Hepatocyte (in vitro differentiated cells): ENCODE measurements around the gene SCGB1D1. TPM values are rescaled to one million over a fixed set of nuclear protein-coding genes. Genes with fewer than 3 reads are reported as not detected.

Experiments used
- DNase-seq: peaks from one replicate; pipeline ENCODE4 v3.0.0-alpha.2; 2016; ENCODE audit warnings: low spot score
- H2AFZ ChIP-seq: fragments of 200-600 bp; sonication (generic); 2 replicates; pipeline ENCODE4 v1.6.0; 2016; ENCODE audit warnings: antibody characterized with exemption, mild to moderate bottlenecking
- H3K27ac ChIP-seq: fragments of 200-600 bp; sonication (generic); 2 replicates; pipeline ENCODE4 v1.5.1; 2016; ENCODE audit warnings: mild to moderate bottlenecking
- H3K27me3 ChIP-seq: fragments of 200-600 bp; sonication (generic); 2 replicates; pipeline ENCODE4 v1.6.1; 2016
- H3K36me3 ChIP-seq: fragments of 200-600 bp; sonication (generic); replicated peaks from 2 replicates; pipeline ENCODE4 v1.5.1; 2016; ENCODE audit warnings: low read depth; ENCODE audit not compliant: insufficient read depth
- H3K4me1 ChIP-seq: fragments of 200-600 bp; sonication (generic); 2 replicates; pipeline ENCODE4 v1.5.1; 2016; ENCODE audit warnings: mild to moderate bottlenecking, moderate library complexity; ENCODE audit not compliant: insufficient read depth
- H3K4me2 ChIP-seq: fragments of 200-600 bp; sonication (generic); 2 replicates; pipeline ENCODE4 v1.6.0; 2016
- H3K4me3 ChIP-seq: fragments of 200-600 bp; sonication (generic); 2 replicates; pipeline ENCODE4 v1.5.1; 2016; ENCODE audit warnings: mild to moderate bottlenecking
- H3K79me2 ChIP-seq: fragments of 200-600 bp; sonication (generic); 2 replicates; pipeline ENCODE4 v1.6.0; 2017; ENCODE audit warnings: mild to moderate bottlenecking
- H3K9me2 ChIP-seq: fragments of 200-600 bp; sonication (generic); replicated peaks from 2 replicates; pipeline ENCODE4 v1.6.0; 2017; ENCODE audit warnings: mild to moderate bottlenecking; ENCODE audit not compliant: insufficient read depth
- H3K9me3 ChIP-seq: fragments of 200-600 bp; sonication (generic); 2 replicates; pipeline ENCODE4 v1.5.1; 2016; ENCODE audit warnings: low read depth, mild to moderate bottlenecking
- H4K20me1 ChIP-seq: fragments of 200-600 bp; sonication (generic); 2 replicates; pipeline ENCODE4 v1.6.0; 2016; ENCODE audit warnings: mild to moderate bottlenecking; ENCODE audit not compliant: insufficient read depth, poor library complexity, severe bottlenecking
- EZH2 ChIP-seq: fragments of 200-600 bp; sonication (generic); IDR thresholded peaks from 2 replicates; pipeline ENCODE4 v1.6.1; 2016; ENCODE audit warnings: antibody characterized with exemption, mild to moderate bottlenecking, borderline replicate concordance
- EZH2phosphoT487 ChIP-seq: fragments of 200-600 bp; sonication (generic); IDR thresholded peaks from one replicate; pipeline ENCODE4 v1.6.1; 2018; ENCODE audit warnings: antibody characterized with exemption, mild to moderate bottlenecking, low read depth, moderate library complexity; ENCODE audit not compliant: unreplicated experiment, severe bottlenecking
- WGBS: methylation state at CpG from one replicate; pipeline ENCODE4 v1.1.6; 2016; ENCODE audit warnings: low lambda C conversion rate; ENCODE audit errors: missing lambda C conversion rate; 5-methylcytosine and 5-hydroxymethylcytosine counted together
- polyA plus RNA-seq: library from polyadenylated mRNA; unstranded; fragments of >200 nt; fragmentation: Nextera tagmentation; extraction: Ambion mirVana; gene quantifications from 2 replicates; pipeline ENCODE4 v1.2.1, GENCODE V29; 2016
- total RNA-seq: library from RNA; depleted of rRNA; stranded (reverse); fragments of >200 nt; gene quantifications from 2 replicates; pipeline ENCODE4 v1.2.3, GENCODE V29; 2014
- TF ChIP-seq, protein P1 (sequence below): fragments of 200-600 bp; sonication (generic); IDR thresholded peaks from 2 replicates; pipeline ENCODE4 v1.5.1; 2016; ENCODE audit warnings: antibody characterized with exemption, mild to moderate bottlenecking; ENCODE audit not compliant: poor library complexity

Gene SCGB1D1
- total and polyA plus RNA-seq, 2 experiments from 2014 or later, result not detected

- no peak overlapping the region for H2AFZ ChIP-seq
- no peak overlapping the region for H3K4me3 ChIP-seq
- DNase-seq, result no peak
- no peaks in the 10 kb centered on the region for H3K36me3 ChIP-seq
- H3K4me1 ChIP-seq, result no peaks in the 10 kb centered on the region
- TF ChIP-seq EZH2phosphoT487 (no peak), EZH2 (no peak)
- TF ChIP-seq, protein P1, sequence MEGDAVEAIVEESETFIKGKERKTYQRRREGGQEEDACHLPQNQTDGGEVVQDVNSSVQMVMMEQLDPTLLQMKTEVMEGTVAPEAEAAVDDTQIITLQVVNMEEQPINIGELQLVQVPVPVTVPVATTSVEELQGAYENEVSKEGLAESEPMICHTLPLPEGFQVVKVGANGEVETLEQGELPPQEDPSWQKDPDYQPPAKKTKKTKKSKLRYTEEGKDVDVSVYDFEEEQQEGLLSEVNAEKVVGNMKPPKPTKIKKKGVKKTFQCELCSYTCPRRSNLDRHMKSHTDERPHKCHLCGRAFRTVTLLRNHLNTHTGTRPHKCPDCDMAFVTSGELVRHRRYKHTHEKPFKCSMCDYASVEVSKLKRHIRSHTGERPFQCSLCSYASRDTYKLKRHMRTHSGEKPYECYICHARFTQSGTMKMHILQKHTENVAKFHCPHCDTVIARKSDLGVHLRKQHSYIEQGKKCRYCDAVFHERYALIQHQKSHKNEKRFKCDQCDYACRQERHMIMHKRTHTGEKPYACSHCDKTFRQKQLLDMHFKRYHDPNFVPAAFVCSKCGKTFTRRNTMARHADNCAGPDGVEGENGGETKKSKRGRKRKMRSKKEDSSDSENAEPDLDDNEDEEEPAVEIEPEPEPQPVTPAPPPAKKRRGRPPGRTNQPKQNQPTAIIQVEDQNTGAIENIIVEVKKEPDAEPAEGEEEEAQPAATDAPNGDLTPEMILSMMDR, result peak; percentile 18
- no peaks in the 10 kb centered on the region for H3K9me3 ChIP-seq
- no peak overlapping the region for H3K27ac ChIP-seq
- peaks cover 6% of the 10 kb centered on the region for H3K27me3 ChIP-seq
- no peaks in the 10 kb centered on the region for H3K9me2 ChIP-seq
- H3K79me2 ChIP-seq, result no peaks in the 10 kb centered on the region
- no peaks in the 10 kb centered on the region for H4K20me1 ChIP-seq
- no peak overlapping the region for H3K4me2 ChIP-seq
These were observed 43.7 kb downstream of the SCGB1D1 start for GRCh38 chr11:62233730-62234129.

- H4K20me1 ChIP-seq, result no peaks in the 10 kb centered on the region
- H3K27me3 ChIP-seq, result peaks cover 6% of the 10 kb centered on the region
- H3K9me2 ChIP-seq, result no peaks in the 10 kb centered on the region
- H3K4me3 ChIP-seq, result no peak overlapping the region
- no peaks in the 10 kb centered on the region for H3K9me3 ChIP-seq
- H3K4me1 ChIP-seq, result no peaks in the 10 kb centered on the region
- H3K27ac ChIP-seq, result no peak overlapping the region
- TF ChIP-seq EZH2, result no peak
- no peak for TF ChIP-seq EZH2phosphoT487
- TF ChIP-seq, protein P1, result no peak
- DNase-seq, result no peak
- no peaks in the 10 kb centered on the region for H3K36me3 ChIP-seq
- no peak overlapping the region for H2AFZ ChIP-seq
- no peaks in the 10 kb centered on the region for H3K79me2 ChIP-seq
- 82% methylated on average over 2 of the region's 2 CpGs for WGBS
- no peak overlapping the region for H3K4me2 ChIP-seq
These were observed 46.2 kb downstream of the SCGB1D1 start for GRCh38 chr11:62236187-62236586.

- H3K27ac ChIP-seq, result no peak overlapping the region
- no peaks in the 10 kb centered on the region for H3K36me3 ChIP-seq
- H3K4me2 ChIP-seq, result no peak overlapping the region
- TF ChIP-seq, protein P1, result no peak
- TF ChIP-seq EZH2phosphoT487 (no peak), EZH2 (no peak)
- no peak overlapping the region for H2AFZ ChIP-seq
- H3K4me1 ChIP-seq, result no peaks in the 10 kb centered on the region
- 75% methylated on average over 4 of the region's 4 CpGs for WGBS
- H3K27me3 ChIP-seq, result peaks cover 6% of the 10 kb centered on the region
- H3K79me2 ChIP-seq, result no peaks in the 10 kb centered on the region
- no peaks in the 10 kb centered on the region for H3K9me3 ChIP-seq
- DNase-seq, result no peak
- H4K20me1 ChIP-seq, result no peaks in the 10 kb centered on the region
- no peaks in the 10 kb centered on the region for H3K9me2 ChIP-seq
- H3K4me3 ChIP-seq, result no peak overlapping the region
These were observed 47.5 kb downstream of the SCGB1D1 start for GRCh38 chr11:62237499-62237898.

DNA sequence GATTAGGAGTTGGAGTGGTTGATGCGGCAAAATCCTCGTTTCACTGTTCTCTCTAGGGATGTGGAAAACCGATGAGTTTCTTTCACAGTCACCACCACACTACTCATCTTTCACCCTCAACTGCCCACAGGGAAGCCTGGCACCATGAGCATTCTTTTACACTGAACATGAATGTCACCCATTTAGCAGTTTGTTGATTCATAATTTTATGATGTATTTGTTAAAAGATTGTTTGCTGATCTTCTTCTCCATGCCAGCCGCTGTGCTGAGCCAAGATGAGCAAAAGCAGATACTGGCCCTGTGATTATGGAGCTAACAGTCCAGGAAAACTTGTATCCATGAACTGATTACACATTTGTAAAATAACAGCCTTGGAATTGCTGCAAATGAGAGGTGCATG lies 48.1 kb downstream of the SCGB1D1 start:
- no peaks in the 10 kb centered on the region for H3K36me3 ChIP-seq
- no peaks in the 10 kb centered on the region for H4K20me1 ChIP-seq
- no peak for DNase-seq
- no peak overlapping the region for H3K4me2 ChIP-seq
- no peak overlapping the region for H3K4me3 ChIP-seq
- H3K79me2 ChIP-seq, result no peaks in the 10 kb centered on the region
- no peak overlapping the region for H2AFZ ChIP-seq
- TF ChIP-seq EZH2phosphoT487, result no peak
- no peak for TF ChIP-seq EZH2
- TF ChIP-seq, protein P1, result no peak
- H3K9me2 ChIP-seq, result no peaks in the 10 kb centered on the region
- WGBS, result 88% methylated on average over 4 of the region's 4 CpGs
- no peaks in the 10 kb centered on the region for H3K4me1 ChIP-seq
- H3K9me3 ChIP-seq, result no peaks in the 10 kb centered on the region
- no peak overlapping the region for H3K27ac ChIP-seq
- peaks cover 6% of the 10 kb centered on the region for H3K27me3 ChIP-seq
